ENCODE data around the gene MLST8.

MLST8 gene

GRCh38 chr16:2205104-2205966, at the start of gene MLST8:
MLST8 (plus strand) TSS chr16:2205454; CDS start chr16:2206086, 632 bp downstream.
- peak within 1 kb of the TSS; percentile 97 for H3K9ac ChIP-seq (ENCODE audit: insufficient read length, low read depth)
- 0 out of 2 replicates have a peak, but pooled peaks cover 2% of the 10 kb centered on the region for H3K9me3 ChIP-seq (ENCODE audit: insufficient read depth, low read length)
- peak within 1 kb of the TSS; percentile 89 for H3K4me3 ChIP-seq (ENCODE audit: insufficient read length, low read depth)
- no peaks in the 10 kb centered on the region for H3K27me3 ChIP-seq (ENCODE audit: insufficient read depth, insufficient read length)
- H3K4me1 ChIP-seq (ENCODE audit: insufficient read depth, insufficient read length), result peaks cover 11% of the 10 kb centered on the region
- DNase-seq (ENCODE audit: low read depth, low spot score), result peak; percentile 70
- TF ChIP-seq SUZ12 (IDR thresholded peaks at IDR 0.05; ENCODE audit: extremely low read depth, insufficient read depth, insufficient read length), result no peak
- TF ChIP-seq ZNF274 (IDR thresholded peaks at IDR 0.05; ENCODE audit: low read depth, low read length), result no peak
- TF ChIP-seq YY1 (IDR thresholded peaks at IDR 0.05; ENCODE audit: insufficient read depth, insufficient read length), result no peak
- peaks cover 44% of the 10 kb centered on the region for H3K36me3 ChIP-seq (ENCODE audit: insufficient read depth, insufficient read length, low read length)

GRCh38 chr16:2155977-2156848, 49.0 kb upstream of the MLST8 start:
- no peaks in the 10 kb centered on the region for H3K9me3 ChIP-seq (ENCODE audit: insufficient read depth, low read length)
- peak overlapping the region; percentile 99 for H3K4me3 ChIP-seq (ENCODE audit: insufficient read length, low read depth)
- peaks cover 66% of the 10 kb centered on the region for H3K36me3 ChIP-seq (ENCODE audit: insufficient read depth, insufficient read length, low read length)
- DNase-seq (ENCODE audit: low read depth, low spot score), result no peak
- TF ChIP-seq SUZ12 (IDR thresholded peaks at IDR 0.05; ENCODE audit: extremely low read depth, insufficient read depth, insufficient read length) (no peak), YY1 (IDR thresholded peaks at IDR 0.05; ENCODE audit: insufficient read depth, insufficient read length) (no peak), ZNF274 (IDR thresholded peaks at IDR 0.05; ENCODE audit: low read depth, low read length) (no peak)
- H3K4me1 ChIP-seq (ENCODE audit: insufficient read depth, insufficient read length), result peaks cover 55% of the 10 kb centered on the region
- H3K9ac ChIP-seq (ENCODE audit: insufficient read length, low read depth), result peak overlapping the region; percentile 96
- H3K27me3 ChIP-seq (ENCODE audit: insufficient read depth, insufficient read length), result no peaks in the 10 kb centered on the region

- Histone ChIP-seq H3K9ac (ENCODE audit: insufficient read length, low read depth) (peak overlapping the region; percentile 96), H3K4me1 (ENCODE audit: insufficient read depth, insufficient read length) (peaks cover 55% of the 10 kb centered on the region), H3K27me3 (ENCODE audit: insufficient read depth, insufficient read length) (no peaks in the 10 kb centered on the region), H3K9me3 (ENCODE audit: insufficient read depth, low read length) (no peaks in the 10 kb centered on the region), H3K36me3 (ENCODE audit: insufficient read depth, insufficient read length, low read length) (peaks cover 64% of the 10 kb centered on the region), H3K4me3 (ENCODE audit: insufficient read length, low read depth) (peak overlapping the region; percentile 99)
- TF ChIP-seq YY1 (IDR thresholded peaks at IDR 0.05; ENCODE audit: insufficient read depth, insufficient read length) (no peak), ZNF274 (IDR thresholded peaks at IDR 0.05; ENCODE audit: low read depth, low read length) (no peak), SUZ12 (IDR thresholded peaks at IDR 0.05; ENCODE audit: extremely low read depth, insufficient read depth, insufficient read length) (no peak)
- DNase-seq (ENCODE audit: low read depth, low spot score), result no peak
Measured at GRCh38 chr16:2156849-2157224, 48.4 kb upstream of the MLST8 start.

GRCh38 chr16:2157480-2158261, 47.6 kb upstream of the MLST8 start:
- TF ChIP-seq ZNF274 (IDR thresholded peaks at IDR 0.05; ENCODE audit: low read depth, low read length), result no peak
- TF ChIP-seq SUZ12 (IDR thresholded peaks at IDR 0.05; ENCODE audit: extremely low read depth, insufficient read depth, insufficient read length), result no peak
- no peak for TF ChIP-seq YY1 (IDR thresholded peaks at IDR 0.05; ENCODE audit: insufficient read depth, insufficient read length)
- Histone ChIP-seq H3K36me3 (ENCODE audit: insufficient read depth, insufficient read length, low read length) (peaks cover 64% of the 10 kb centered on the region), H3K27me3 (ENCODE audit: insufficient read depth, insufficient read length) (no peaks in the 10 kb centered on the region), H3K9ac (ENCODE audit: insufficient read length, low read depth) (peak overlapping the region; percentile 96), H3K9me3 (ENCODE audit: insufficient read depth, low read length) (no peaks in the 10 kb centered on the region), H3K4me3 (ENCODE audit: insufficient read length, low read depth) (no peak overlapping the region), H3K4me1 (ENCODE audit: insufficient read depth, insufficient read length) (peaks cover 60% of the 10 kb centered on the region)
- no peak for DNase-seq (ENCODE audit: low read depth, low spot score)

- H3K27me3 ChIP-seq (ENCODE audit: insufficient read depth, insufficient read length), result no peaks in the 10 kb centered on the region
- H3K9me3 ChIP-seq (ENCODE audit: insufficient read depth, low read length), result no peaks in the 10 kb centered on the region
- no peak for TF ChIP-seq SUZ12 (IDR thresholded peaks at IDR 0.05; ENCODE audit: extremely low read depth, insufficient read depth, insufficient read length)
- no peak for TF ChIP-seq ZNF274 (IDR thresholded peaks at IDR 0.05; ENCODE audit: low read depth, low read length)
- no peak for TF ChIP-seq YY1 (IDR thresholded peaks at IDR 0.05; ENCODE audit: insufficient read depth, insufficient read length)
- peaks cover 57% of the 10 kb centered on the region for H3K4me1 ChIP-seq (ENCODE audit: insufficient read depth, insufficient read length)
- peak overlapping the region; percentile 96 for H3K9ac ChIP-seq (ENCODE audit: insufficient read length, low read depth)
- no peak overlapping the region for H3K4me3 ChIP-seq (ENCODE audit: insufficient read length, low read depth)
- peaks cover 59% of the 10 kb centered on the region for H3K36me3 ChIP-seq (ENCODE audit: insufficient read depth, insufficient read length, low read length)
- DNase-seq (ENCODE audit: low read depth, low spot score), result no peak
Measured at GRCh38 chr16:2158262-2158638, 47.0 kb upstream of the MLST8 start.

- H3K9ac ChIP-seq (ENCODE audit: insufficient read length, low read depth), result peak overlapping the region; percentile 96
- DNase-seq (ENCODE audit: low read depth, low spot score), result no peak
- no peak for TF ChIP-seq ZNF274 (IDR thresholded peaks at IDR 0.05; ENCODE audit: low read depth, low read length)
- no peak for TF ChIP-seq SUZ12 (IDR thresholded peaks at IDR 0.05; ENCODE audit: extremely low read depth, insufficient read depth, insufficient read length)
Measured at GRCh38 chr16:2159175-2159838, 45.9 kb upstream of the MLST8 start.

More at GRCh38 chr16:2159175-2159838, 45.9 kb upstream of the MLST8 start:
- peaks cover 61% of the 10 kb centered on the region for H3K4me1 ChIP-seq (ENCODE audit: insufficient read depth, insufficient read length)
- H3K36me3 ChIP-seq (ENCODE audit: insufficient read depth, insufficient read length, low read length), result peaks cover 59% of the 10 kb centered on the region
- no peaks in the 10 kb centered on the region; the same call in 1 of the 2 replicates for H3K9me3 ChIP-seq (ENCODE audit: insufficient read depth, low read length)
- H3K4me3 ChIP-seq (ENCODE audit: insufficient read length, low read depth), result no peak overlapping the region
- H3K27me3 ChIP-seq (ENCODE audit: insufficient read depth, insufficient read length), result no peaks in the 10 kb centered on the region

All from NT2/D1 (cell line).